ENCODE data around the gene DAZAP1. TPM values are rescaled to one million over a fixed set of nuclear protein-coding genes. Genes with fewer than 3 reads are reported as not detected.

Gene DAZAP1
- total RNA-seq, 1 donor from 2014 or later, result 131 TPM

GRCh38 chr19:1423436-1424191 lies 16.2 kb downstream of the DAZAP1 start:
- TF ChIP-seq CTCF (IDR thresholded peaks at IDR 0.05; ENCODE audit: unreplicated experiment), result no peak
- no peaks in the 10 kb centered on the region for H3K9me3 Mint-ChIP-seq
- H3K27ac Mint-ChIP-seq, result peak overlapping the region; percentile 37
- H3K27me3 Mint-ChIP-seq (ENCODE audit: low read depth), result no peaks in the 10 kb centered on the region
- H3K4me3 Mint-ChIP-seq, result no peak overlapping the region
- H3K4me1 Mint-ChIP-seq, result peaks cover 7% of the 10 kb centered on the region
- H3K36me3 Mint-ChIP-seq, result peaks cover 22% of the 10 kb centered on the region
- DNase-seq (ENCODE audit: low spot score in 2 of 2, unreplicated experiment in 2 of 2), result no peak

GRCh38 chr19:1424192-1424955 lies 17.0 kb downstream of the DAZAP1 start:
- Mint-ChIP-seq H3K9me3 (no peaks in the 10 kb centered on the region), H3K4me1 (peaks cover 6% of the 10 kb centered on the region), H3K27me3 (ENCODE audit: low read depth) (no peaks in the 10 kb centered on the region), H3K27ac (no peak overlapping the region), H3K36me3 (peaks cover 21% of the 10 kb centered on the region), H3K4me3 (no peak overlapping the region)
- TF ChIP-seq CTCF (IDR thresholded peaks at IDR 0.05; ENCODE audit: unreplicated experiment), result no peak
- no peak for DNase-seq (ENCODE audit: low spot score in 2 of 2, unreplicated experiment in 2 of 2)

DNA sequence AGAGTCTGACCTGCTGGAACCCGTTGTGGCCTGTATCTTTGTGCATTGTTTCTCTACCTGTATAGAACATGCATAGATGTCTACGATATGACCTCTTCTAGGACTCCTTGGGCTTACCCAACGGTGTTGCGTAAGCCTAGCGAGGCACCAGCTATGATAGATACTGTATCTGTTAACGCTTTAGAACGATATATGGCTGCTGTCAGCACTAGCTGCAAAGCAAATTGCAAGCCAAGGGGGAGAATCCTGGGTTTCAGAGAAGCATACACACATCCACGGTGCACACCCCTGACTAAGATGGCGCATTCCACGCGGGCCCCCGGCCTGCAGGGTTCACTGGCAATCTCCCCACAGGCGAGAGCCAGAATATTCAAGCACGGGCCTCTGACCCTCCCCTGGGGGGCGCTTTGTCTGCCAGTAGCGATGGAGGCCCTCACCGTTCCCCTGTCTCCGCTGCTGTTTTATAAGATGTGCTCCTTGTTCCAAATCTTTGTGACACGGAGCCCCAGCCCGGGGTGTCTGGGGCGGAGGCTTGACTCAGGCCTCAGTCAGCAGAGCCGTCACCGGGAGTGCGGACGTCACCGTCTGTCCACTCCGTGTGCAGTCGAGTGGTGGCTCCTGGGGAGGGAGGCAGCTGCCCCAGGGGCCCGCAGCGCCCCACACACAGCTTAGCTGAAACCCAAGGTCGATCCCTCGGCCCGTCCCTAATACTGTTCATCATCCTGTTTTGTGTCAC lies 17.9 kb downstream of the DAZAP1 start:
- Mint-ChIP-seq H3K4me3 (no peak overlapping the region), H3K36me3 (peaks cover 17% of the 10 kb centered on the region), H3K27ac (peak overlapping the region; percentile 66), H3K9me3 (no peaks in the 10 kb centered on the region), H3K4me1 (peaks cover 6% of the 10 kb centered on the region), H3K27me3 (ENCODE audit: low read depth) (no peaks in the 10 kb centered on the region)
- TF ChIP-seq CTCF (IDR thresholded peaks at IDR 0.05; ENCODE audit: unreplicated experiment), result no peak
- DNase-seq (ENCODE audit: low spot score in 2 of 2, unreplicated experiment in 2 of 2), result no peak

DNA sequence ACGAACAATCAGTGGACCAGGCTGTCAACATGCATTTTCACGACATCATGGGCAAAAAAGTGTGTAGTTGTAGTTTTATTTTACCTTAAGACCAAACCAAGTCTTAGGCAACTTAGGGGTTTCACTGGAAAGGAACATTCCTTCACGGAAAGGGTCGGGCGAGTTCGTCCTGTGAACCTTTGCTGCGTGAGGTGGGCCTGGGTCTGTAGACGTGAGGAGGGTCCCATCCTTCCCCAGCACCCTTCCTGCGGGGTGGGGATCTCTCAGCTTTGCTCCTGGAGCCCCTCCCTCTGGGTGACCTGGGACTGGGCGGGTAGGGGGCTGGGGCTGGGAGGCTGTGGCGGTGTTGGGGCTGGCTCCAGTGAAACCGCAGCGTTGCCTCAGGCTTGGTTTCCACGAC lies 18.5 kb downstream of the DAZAP1 start:
- no peak for TF ChIP-seq CTCF (IDR thresholded peaks at IDR 0.05; ENCODE audit: unreplicated experiment)
- DNase-seq (ENCODE audit: low spot score in 2 of 2, unreplicated experiment in 2 of 2), result no peak
- no peak overlapping the region for H3K27ac Mint-ChIP-seq
- H3K36me3 Mint-ChIP-seq, result peaks cover 14% of the 10 kb centered on the region
- no peaks in the 10 kb centered on the region for H3K9me3 Mint-ChIP-seq
- no peaks in the 10 kb centered on the region for H3K27me3 Mint-ChIP-seq (ENCODE audit: low read depth)
- H3K4me1 Mint-ChIP-seq, result peaks cover 6% of the 10 kb centered on the region
- no peak overlapping the region for H3K4me3 Mint-ChIP-seq

DNA sequence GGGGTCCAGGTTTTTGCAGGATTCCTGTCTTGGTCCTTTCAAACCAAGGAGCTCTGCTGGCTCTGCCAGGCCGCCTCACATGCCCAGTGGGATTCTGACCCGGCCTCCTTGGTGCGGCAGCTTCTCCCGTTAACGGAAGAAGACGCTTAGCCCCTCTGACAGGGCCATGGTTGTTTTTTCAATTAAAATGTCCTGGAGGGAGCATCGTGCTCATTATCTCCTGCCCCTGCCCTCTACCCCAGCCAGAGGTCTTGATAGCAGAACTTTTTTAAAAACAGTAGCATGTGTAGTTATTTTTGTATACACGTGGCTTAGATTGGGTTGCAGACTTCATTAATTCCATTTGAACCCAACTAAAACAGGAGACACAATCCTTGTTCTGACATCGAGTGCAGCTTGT lies 19.4 kb downstream of the DAZAP1 start:
- Mint-ChIP-seq H3K9me3 (no peaks in the 10 kb centered on the region), H3K4me1 (peaks cover 6% of the 10 kb centered on the region), H3K4me3 (no peak overlapping the region), H3K27me3 (ENCODE audit: low read depth) (no peaks in the 10 kb centered on the region), H3K36me3 (peaks cover 13% of the 10 kb centered on the region), H3K27ac (no peak overlapping the region)
- TF ChIP-seq CTCF (IDR thresholded peaks at IDR 0.05; ENCODE audit: unreplicated experiment), result no peak
- DNase-seq (ENCODE audit: low spot score in 2 of 2, unreplicated experiment in 2 of 2), result no peak
